Astrocyte of the hippocampus (primary cell): ENCODE results near the gene CCNDBP1.

Experiments
- DNase-seq: peaks from one replicate; pipeline ENCODE4 v3.0.0; 2011; ENCODE audit warnings: low read depth, low spot score

Gene CCNDBP1

GRCh38 chr15:43243020-43243645 lies 57.9 kb downstream of the CCNDBP1 start:
- no peak for DNase-seq

- DNase-seq, result no peak
These were observed 58.9 kb downstream of the CCNDBP1 start for GRCh38 chr15:43244092-43244491.

GRCh38 chr15:43246261-43246774 lies 61.1 kb downstream of the CCNDBP1 start:
- DNase-seq, result no peak
